ENCODE measurements around the gene DLX4. TPM values are rescaled to one million over a fixed set of nuclear protein-coding genes. Genes with fewer than 3 reads are reported as not detected.

The DLX4 gene
- total RNA-seq, 1 experiment from 2014 or later = 1.1 TPM

GRCh38 chr17:49942947-49943346, 26.0 kb upstream of the DLX4 start:
- DNase-seq (ENCODE audit: low read depth, low spot score) = no peak
- in situ Hi-C loops (cut with HindIII; ENCODE audit: low pct_unique_long_range_greater_than_20kb, low sequenced_read_pairs) = no loop called here

- in situ Hi-C loops (cut with HindIII; ENCODE audit: low pct_unique_long_range_greater_than_20kb, low sequenced_read_pairs) = no loop called here
- DNase-seq (ENCODE audit: low read depth, low spot score) = no peak
Measured at GRCh38 chr17:49944273-49944870, 24.6 kb upstream of the DLX4 start.

DNA sequence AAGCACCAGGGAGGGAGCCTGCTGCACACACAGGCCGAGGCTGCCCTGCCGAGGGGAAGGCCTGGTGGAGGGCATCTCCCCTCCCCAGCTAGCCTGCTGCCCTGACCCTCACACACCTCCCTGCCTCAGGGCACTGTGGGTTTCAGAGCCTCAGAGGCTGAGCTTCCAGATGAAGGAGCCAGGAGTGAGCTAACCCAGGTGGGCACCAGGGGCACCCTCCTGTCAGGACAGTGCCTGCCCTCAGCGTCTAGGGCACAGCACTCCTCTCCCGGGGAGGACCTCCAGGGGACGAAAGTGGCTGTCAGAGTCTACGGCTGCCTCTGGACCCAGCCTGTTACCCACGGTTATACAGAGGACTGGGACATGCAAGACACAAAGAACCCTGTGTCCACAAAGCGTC, 22.8 kb upstream of the DLX4 start:
- no peak for DNase-seq (ENCODE audit: low read depth, low spot score)
- in situ Hi-C loops (cut with HindIII; ENCODE audit: low pct_unique_long_range_greater_than_20kb, low sequenced_read_pairs) = no loop called here

DNA sequence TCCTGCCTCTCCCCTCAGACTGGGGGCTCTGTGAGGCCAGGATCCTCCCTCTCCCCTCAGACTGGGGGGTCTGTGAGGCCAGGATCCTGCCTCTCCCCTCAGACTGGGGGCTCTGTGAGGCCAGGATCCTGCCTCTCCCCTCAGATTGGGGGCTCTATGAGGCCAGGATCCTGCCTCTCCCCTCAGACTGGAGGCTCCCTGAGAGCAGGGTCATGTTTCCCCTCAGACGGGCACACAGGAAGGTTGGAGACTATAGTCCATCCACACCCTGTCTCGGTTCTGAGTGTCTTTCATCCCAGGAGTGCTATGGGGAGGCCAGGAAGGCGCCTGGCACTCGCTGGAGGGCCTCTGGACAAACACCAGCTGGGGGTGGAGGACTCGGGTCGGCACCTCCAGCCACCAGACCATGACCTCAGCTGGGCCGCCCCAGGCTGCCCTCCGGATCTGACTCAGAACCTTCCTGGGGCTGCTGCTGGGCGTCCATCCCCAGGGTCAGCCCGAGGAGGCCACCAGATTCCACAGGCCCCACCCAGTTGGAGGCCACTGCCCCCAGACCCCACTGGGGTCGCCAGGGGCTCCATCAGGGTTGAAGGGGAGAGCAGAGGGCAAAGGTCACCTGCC, 21.9 kb upstream of the DLX4 start:
- DNase-seq (ENCODE audit: low read depth, low spot score) = no peak
- in situ Hi-C loops (cut with HindIII; ENCODE audit: low pct_unique_long_range_greater_than_20kb, low sequenced_read_pairs) = no loop called here

DNA sequence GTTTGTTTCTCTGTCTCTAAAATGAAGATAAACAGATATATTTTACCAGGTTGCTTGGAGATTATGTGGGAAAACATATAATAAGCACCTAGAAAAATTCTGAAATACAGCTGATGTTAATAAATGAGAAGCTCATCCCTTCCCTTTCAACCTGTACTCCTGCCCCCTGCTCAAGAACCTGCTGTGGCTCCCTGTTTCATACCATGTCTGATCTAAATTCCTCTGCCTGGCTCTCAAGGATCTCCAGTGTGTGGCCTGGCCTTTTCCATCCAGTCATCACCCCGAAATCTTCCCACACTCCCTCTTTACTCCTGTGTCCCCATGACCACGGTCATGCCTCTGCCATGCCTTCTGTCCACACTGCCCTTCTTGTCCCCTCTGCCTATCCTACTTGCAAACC, 19.4 kb upstream of the DLX4 start:
- in situ Hi-C loops (cut with HindIII; ENCODE audit: low pct_unique_long_range_greater_than_20kb, low sequenced_read_pairs) = no loop called here
- no peak for DNase-seq (ENCODE audit: low read depth, low spot score)

DNA sequence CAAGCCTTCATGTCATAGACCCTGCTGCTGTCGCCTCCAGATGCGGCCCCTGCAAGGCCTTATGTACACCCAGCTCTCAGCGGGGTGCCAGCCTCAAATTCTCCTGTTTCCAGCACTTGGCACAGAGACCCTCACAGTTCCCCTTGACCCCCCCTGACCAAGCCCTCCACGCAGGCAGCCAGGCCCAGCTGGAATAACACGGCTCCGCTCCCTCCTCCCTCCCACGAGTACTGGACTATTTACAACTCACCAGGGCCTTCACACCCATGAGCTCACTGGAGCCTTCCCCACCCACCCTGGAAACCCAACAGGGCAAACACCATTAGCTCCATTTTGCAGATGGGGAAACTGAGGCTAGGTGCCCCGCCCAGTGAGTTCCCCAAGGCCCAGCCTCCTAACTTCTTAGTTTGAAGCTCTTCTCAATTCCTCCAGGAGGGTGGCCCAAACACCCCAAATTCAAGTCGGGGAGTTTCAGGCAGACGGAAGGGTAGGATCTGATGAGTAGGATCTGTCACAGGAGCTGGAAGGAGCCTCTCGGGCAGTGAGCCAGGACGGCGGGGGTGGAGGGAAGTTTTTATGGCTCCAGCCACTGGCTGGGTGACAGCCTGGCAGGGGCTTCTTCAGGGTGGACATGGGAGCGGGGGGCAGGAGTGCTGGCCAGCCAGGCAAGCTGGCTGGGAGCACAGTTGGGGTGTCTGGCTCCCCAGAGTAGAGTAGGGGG, 17.5 kb upstream of the DLX4 start:
- in situ Hi-C loops (cut with HindIII; ENCODE audit: low pct_unique_long_range_greater_than_20kb, low sequenced_read_pairs) = no loop called here
- DNase-seq (ENCODE audit: low read depth, low spot score) = no peak

- in situ Hi-C loops (cut with HindIII; ENCODE audit: low pct_unique_long_range_greater_than_20kb, low sequenced_read_pairs) = no loop called here
- DNase-seq (ENCODE audit: low read depth, low spot score) = peak; percentile 86
Measured at GRCh38 chr17:49952209-49952911, 16.6 kb upstream of the DLX4 start.

DNA sequence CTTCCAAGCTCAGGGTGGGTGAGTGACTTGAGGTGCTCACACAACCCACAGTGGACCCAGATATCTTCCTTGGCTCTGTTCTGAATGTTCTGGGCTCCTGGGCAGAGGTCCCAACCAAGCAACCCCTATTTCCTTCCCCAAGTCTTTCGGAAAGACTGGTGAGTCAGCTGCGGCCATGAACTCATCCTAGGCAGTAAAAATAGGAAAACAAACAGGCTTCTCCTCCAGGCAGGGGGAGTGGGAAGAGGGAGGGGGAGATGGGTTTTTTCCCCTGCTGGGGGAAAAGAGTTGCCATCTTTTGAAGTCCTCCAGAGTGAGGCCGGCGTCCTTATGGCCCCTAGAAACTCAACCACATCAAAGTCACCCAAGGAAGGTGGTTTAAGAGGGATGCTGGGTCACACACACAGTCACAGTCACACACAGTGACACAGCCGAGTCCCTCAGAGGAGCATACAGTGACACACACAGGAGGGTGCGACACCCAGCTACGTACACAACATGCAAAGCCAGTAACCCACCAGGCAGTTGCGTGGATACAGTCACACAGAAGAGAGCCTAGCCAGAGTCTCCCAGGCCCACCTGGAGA, 16.0 kb upstream of the DLX4 start:
- no peak for DNase-seq (ENCODE audit: low read depth, low spot score)
- in situ Hi-C loops (cut with HindIII; ENCODE audit: low pct_unique_long_range_greater_than_20kb, low sequenced_read_pairs) = no loop called here

DNA sequence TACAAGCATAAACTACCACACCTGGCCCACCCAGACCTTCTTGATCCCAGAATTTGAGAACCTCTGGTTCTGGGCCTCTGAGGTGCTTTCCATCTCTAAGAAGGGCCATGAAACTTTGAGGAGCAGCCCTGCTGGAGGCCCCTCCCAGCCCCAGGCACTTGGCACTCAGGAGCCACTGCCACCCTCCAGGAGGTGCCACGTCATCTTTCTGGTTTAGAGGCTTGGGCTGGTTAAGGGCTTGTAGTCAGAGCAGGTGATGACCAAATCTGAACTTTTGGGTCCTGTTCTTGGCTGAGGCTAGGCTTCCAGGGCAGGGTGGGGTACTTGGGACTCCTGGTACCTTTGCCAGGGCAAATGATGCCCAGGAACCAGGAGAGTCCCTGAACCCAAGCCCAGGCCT, 13.8 kb upstream of the DLX4 start:
- in situ Hi-C loops (cut with HindIII; ENCODE audit: low pct_unique_long_range_greater_than_20kb, low sequenced_read_pairs) = no loop called here
- DNase-seq (ENCODE audit: low read depth, low spot score) = no peak

GRCh38 chr17:49956780-49957179, 12.2 kb upstream of the DLX4 start:
- in situ Hi-C loops (cut with HindIII; ENCODE audit: low pct_unique_long_range_greater_than_20kb, low sequenced_read_pairs) = no loop called here
- no peak for DNase-seq (ENCODE audit: low read depth, low spot score)

- in situ Hi-C loops (cut with HindIII; ENCODE audit: low pct_unique_long_range_greater_than_20kb, low sequenced_read_pairs) = no loop called here
Measured at GRCh38 chr17:49957350-49957749, 11.6 kb upstream of the DLX4 start.

DNA sequence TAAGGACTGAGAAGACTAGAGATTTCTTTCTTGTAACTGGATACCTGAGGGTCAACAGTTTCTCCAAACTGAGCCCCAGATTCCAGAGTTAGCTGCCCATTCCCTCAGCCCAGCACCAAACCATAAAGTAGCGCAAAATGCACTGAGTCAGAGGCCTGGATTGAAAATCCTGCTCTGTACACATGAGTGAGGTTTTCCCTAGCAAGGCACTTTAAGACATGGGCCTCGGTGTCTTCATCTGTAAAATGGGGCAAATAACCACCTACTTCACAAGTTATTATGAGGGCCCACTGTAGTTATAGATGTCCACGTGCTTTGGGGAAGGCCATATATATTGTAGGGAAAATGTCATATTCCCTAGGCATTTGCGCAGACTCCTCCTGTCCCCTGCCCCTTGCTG, 10.3 kb upstream of the DLX4 start:
- DNase-seq (ENCODE audit: low read depth, low spot score) = no peak
- in situ Hi-C loops (cut with HindIII; ENCODE audit: low pct_unique_long_range_greater_than_20kb, low sequenced_read_pairs) = no loop called here

More at GRCh38 chr17:49957350-49957749, 11.6 kb upstream of the DLX4 start:
- no peak for DNase-seq (ENCODE audit: low read depth, low spot score)

DNA sequence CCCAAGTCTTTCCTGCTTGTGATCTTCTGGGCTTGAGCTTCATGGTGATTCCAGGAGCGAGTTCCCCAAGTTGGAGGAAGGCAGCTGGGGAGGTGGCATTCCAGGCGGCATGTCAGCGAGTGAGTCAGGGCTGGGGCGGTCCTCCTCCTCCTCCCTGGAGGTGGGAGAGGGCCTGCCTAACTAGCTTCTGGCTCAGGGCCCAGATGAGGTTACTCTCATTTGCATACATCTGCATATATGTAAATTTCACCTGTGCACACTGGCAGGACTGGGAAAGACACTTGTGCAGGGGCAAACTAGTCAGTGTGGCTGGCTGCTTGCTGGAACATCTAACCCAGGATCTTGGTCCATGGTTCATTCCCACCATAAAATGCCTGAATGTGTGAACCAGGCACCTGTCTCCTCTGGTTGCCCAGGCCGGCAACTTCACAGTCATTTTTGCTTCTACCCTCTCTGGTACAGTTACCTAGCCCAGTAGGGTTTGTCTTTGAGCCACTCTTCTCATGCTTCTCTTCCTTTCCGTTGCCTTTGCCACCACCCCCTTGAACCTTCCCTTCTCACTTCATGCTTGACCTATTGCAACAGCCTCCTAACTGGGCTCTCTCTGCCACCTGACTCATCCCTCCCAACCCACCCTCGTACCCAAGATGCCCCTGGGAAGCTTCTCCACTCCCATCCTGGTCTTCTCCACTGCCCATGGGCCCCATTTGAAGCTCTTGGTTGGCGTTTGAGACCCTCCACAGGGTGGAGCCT, 9.6 kb upstream of the DLX4 start:
- DNase-seq (ENCODE audit: low read depth, low spot score) = no peak
- in situ Hi-C loops (cut with HindIII; ENCODE audit: low pct_unique_long_range_greater_than_20kb, low sequenced_read_pairs) = no loop called here

- DNase-seq (ENCODE audit: low read depth, low spot score) = no peak
- in situ Hi-C loops (cut with HindIII; ENCODE audit: low pct_unique_long_range_greater_than_20kb, low sequenced_read_pairs) = no loop called here
Measured at GRCh38 chr17:49962599-49963308, 6.2 kb upstream of the DLX4 start.

- in situ Hi-C loops (cut with HindIII; ENCODE audit: low pct_unique_long_range_greater_than_20kb, low sequenced_read_pairs) = no loop called here
- no peak for DNase-seq (ENCODE audit: low read depth, low spot score)
Measured at GRCh38 chr17:49963309-49963625, 5.7 kb upstream of the DLX4 start.

GRCh38 chr17:49963626-49964302, 5.2 kb upstream of the DLX4 start:
- no peak for DNase-seq (ENCODE audit: low read depth, low spot score)
- in situ Hi-C loops (cut with HindIII; ENCODE audit: low pct_unique_long_range_greater_than_20kb, low sequenced_read_pairs) = no loop called here

GRCh38 chr17:49964303-49964768, 4.7 kb upstream of the DLX4 start:
- no peak for DNase-seq (ENCODE audit: low read depth, low spot score)
- in situ Hi-C loops (cut with HindIII; ENCODE audit: low pct_unique_long_range_greater_than_20kb, low sequenced_read_pairs) = no loop called here

Data from SK-MEL-5 (cell line).